Colonic mucosa (tissue), 4 donors: ENCODE results near the gene RAP2B. TPM values are rescaled to one million over a fixed set of nuclear protein-coding genes. Genes with fewer than 3 reads are reported as not detected.

Source experiments
- DNase-seq: peaks from one replicate; pipeline ENCODE4 v3.0.0-alpha.2; 2020
- H3K27ac ChIP-seq: fragments of 200-600 bp; one replicate; pipeline ENCODE4 v1.8.0; 2021
- H3K27me3 ChIP-seq: fragments of 200-600 bp; one replicate; pipeline ENCODE4 v1.8.0; 2021
- H3K36me3 ChIP-seq: fragments of 200-600 bp; one replicate; pipeline ENCODE4 v1.8.0; 2021
- H3K4me1 ChIP-seq: fragments of 200-600 bp; one replicate; pipeline ENCODE4 v1.8.0; 2021; ENCODE audit warnings: mild to moderate bottlenecking
- H3K4me3 ChIP-seq: fragments of 200-600 bp; one replicate; pipeline ENCODE4 v1.8.0; 2021
- H3K9ac ChIP-seq, 2 donors: one replicate each; pipeline ENCODE4 v1.7.0; 2013; ENCODE audit warnings: control low read depth in 2 of 2, low read depth in 2 of 2, low read length in 2 of 2
- H3K9me3 ChIP-seq: fragments of 200-600 bp; one replicate; pipeline ENCODE4 v1.8.0; 2021
- intact Hi-C: fragments of 100-400 bp; cut with DNase I; formaldehyde crosslinking; loops from one replicate; pipeline ENCODE4 v1.14.1; 2022
- total RNA-seq, 2 donors: library from RNA; stranded (reverse); fragmentation: NEBNext Ultra II Directional in 1 of 2; extraction: Animal tissue kit (Norgen Biotek cat#: 25700) in 1 of 2; gene quantifications; one replicate each; pipeline ENCODE4 v1.2.1, GENCODE V29; 2021
- TF ChIP-seq, protein P1 (sequence below): fragments of 200-600 bp; IDR thresholded peaks from one replicate; pipeline ENCODE4 v1.8.0; 2022; ENCODE audit warnings: antibody characterized with exemption, mild to moderate bottlenecking
- donor health status: healthy.
- donor health status: DM: no; HTN: no; CAD: no.
- donor health status: DM: no; HTN: no; CAD: no.

RAP2B gene
- total RNA-seq, 2 donors from 2014 or later, result 10.6 to 23.5 TPM

- TF ChIP-seq, protein P1, sequence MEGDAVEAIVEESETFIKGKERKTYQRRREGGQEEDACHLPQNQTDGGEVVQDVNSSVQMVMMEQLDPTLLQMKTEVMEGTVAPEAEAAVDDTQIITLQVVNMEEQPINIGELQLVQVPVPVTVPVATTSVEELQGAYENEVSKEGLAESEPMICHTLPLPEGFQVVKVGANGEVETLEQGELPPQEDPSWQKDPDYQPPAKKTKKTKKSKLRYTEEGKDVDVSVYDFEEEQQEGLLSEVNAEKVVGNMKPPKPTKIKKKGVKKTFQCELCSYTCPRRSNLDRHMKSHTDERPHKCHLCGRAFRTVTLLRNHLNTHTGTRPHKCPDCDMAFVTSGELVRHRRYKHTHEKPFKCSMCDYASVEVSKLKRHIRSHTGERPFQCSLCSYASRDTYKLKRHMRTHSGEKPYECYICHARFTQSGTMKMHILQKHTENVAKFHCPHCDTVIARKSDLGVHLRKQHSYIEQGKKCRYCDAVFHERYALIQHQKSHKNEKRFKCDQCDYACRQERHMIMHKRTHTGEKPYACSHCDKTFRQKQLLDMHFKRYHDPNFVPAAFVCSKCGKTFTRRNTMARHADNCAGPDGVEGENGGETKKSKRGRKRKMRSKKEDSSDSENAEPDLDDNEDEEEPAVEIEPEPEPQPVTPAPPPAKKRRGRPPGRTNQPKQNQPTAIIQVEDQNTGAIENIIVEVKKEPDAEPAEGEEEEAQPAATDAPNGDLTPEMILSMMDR, result no peak
- Histone ChIP-seq H3K4me3 (no peak overlapping the region), H3K36me3 (no peaks in the 10 kb centered on the region), H3K4me1 (no peaks in the 10 kb centered on the region), H3K27me3 (no peaks in the 10 kb centered on the region), H3K9ac (no peak overlapping the region), H3K27ac (no peak overlapping the region), H3K9me3 (no peaks in the 10 kb centered on the region)
- DNase-seq, result no peak
- intact Hi-C loops, result no loop called here
Measured at GRCh38 chr3:153142961-153143360, 19.1 kb upstream of the RAP2B start.

DNA sequence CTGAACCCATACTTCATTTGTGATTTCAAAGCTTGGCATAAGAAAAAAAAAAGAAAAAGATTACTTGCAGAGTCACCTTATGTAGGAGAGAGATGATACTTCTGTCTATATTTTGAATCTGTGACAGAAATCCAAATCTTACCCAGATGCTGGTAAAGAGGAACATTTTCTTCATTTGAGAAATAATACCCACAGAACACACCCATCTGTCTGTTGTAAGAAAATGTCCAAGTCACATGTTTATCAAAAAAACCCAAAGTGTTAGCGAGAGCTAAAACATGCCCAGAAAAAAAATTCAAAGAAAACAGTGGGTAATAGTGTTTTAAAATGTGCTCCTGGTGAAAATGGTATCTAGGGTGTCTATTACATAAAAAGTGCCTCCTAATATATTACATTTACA is 18.0 kb upstream of the RAP2B start:
- intact Hi-C loops, result no loop called here
- Histone ChIP-seq H3K27ac (no peak overlapping the region), H3K36me3 (no peaks in the 10 kb centered on the region), H3K9ac (no peak overlapping the region), H3K27me3 (no peaks in the 10 kb centered on the region), H3K4me1 (no peaks in the 10 kb centered on the region), H3K9me3 (no peaks in the 10 kb centered on the region), H3K4me3 (no peak overlapping the region)
- DNase-seq, result no peak
- TF ChIP-seq, protein P1, result no peak

GRCh38 chr3:153144779-153145178 is 17.2 kb upstream of the RAP2B start:
- no peak overlapping the region for H3K27ac ChIP-seq
- DNase-seq, result no peak
- H3K4me1 ChIP-seq, result no peaks in the 10 kb centered on the region
- H3K9ac ChIP-seq, result no peak overlapping the region
- TF ChIP-seq, protein P1, result no peak
- intact Hi-C loops, result no loop called here
- no peaks in the 10 kb centered on the region for H3K36me3 ChIP-seq
- no peaks in the 10 kb centered on the region for H3K27me3 ChIP-seq
- no peaks in the 10 kb centered on the region for H3K9me3 ChIP-seq
- no peak overlapping the region for H3K4me3 ChIP-seq

DNA sequence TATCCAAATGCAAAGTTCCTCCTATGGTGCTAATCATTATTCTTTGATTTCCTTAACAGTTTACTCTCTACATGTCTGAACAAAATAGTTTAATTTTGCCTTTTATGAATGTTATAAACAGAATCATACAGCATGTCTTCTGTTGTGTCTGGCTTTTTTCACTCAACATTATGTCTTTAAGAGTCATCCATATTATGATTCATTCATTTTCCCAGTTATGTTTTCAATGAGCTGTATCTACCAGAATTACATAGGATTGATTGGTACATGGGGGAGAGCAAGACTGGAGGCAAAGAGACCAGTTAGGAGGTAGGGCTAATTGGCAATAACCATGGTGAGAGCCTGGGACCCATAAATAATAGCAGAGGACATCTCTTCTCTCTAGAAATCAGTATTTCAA is 16.6 kb upstream of the RAP2B start:
- H3K9ac ChIP-seq, result no peak overlapping the region
- no peak for DNase-seq
- H3K4me3 ChIP-seq, result no peak overlapping the region
- TF ChIP-seq, protein P1, result no peak
- H3K27me3 ChIP-seq, result no peaks in the 10 kb centered on the region
- H3K27ac ChIP-seq, result no peak overlapping the region
- H3K4me1 ChIP-seq, result no peaks in the 10 kb centered on the region
- no peaks in the 10 kb centered on the region for H3K36me3 ChIP-seq
- H3K9me3 ChIP-seq, result no peaks in the 10 kb centered on the region
- intact Hi-C loops, result no loop called here

GRCh38 chr3:153146191-153147053 is 15.6 kb upstream of the RAP2B start:
- intact Hi-C loops, result no loop called here
- Histone ChIP-seq H3K27ac (no peak overlapping the region), H3K9me3 (no peaks in the 10 kb centered on the region)

More at GRCh38 chr3:153146191-153147053, 15.6 kb upstream of the RAP2B start:
- Histone ChIP-seq H3K4me1 (no peaks in the 10 kb centered on the region), H3K9ac (no peak overlapping the region), H3K36me3 (no peaks in the 10 kb centered on the region), H3K27me3 (no peaks in the 10 kb centered on the region), H3K4me3 (no peak overlapping the region)
- TF ChIP-seq, protein P1, result no peak
- no peak for DNase-seq
